Epithelial cell of esophagus (primary cell): ENCODE results near the gene TBX15.
A peak's percentile ranks its signal among the peaks of the same experiment; 100 is the strongest.

Source experiments
- DNase-seq: peaks from one replicate; pipeline ENCODE4 v3.0.0; 2010; ENCODE audit warnings: low read depth
- H3K4me3 ChIP-seq: 2 replicates; pipeline ENCODE4 v1.5.1; 2011; ENCODE audit warnings: mild to moderate bottlenecking, low read length, control low read depth
- CTCF ChIP-seq: IDR thresholded peaks from 2 replicates; pipeline ENCODE4 v1.5.1; 2011; ENCODE audit warnings: low read depth, mild to moderate bottlenecking, low read length, control low read depth, inconsistent platforms; ENCODE audit not compliant: insufficient read depth; ENCODE audit errors: missing control alignments

TBX15 gene

GRCh38 chr1:118914379-118915161, 73.6 kb downstream of the TBX15 start:
- peak; percentile 30 for DNase-seq
- TF ChIP-seq CTCF: no peak
- no peak overlapping the region for H3K4me3 ChIP-seq

GRCh38 chr1:118913818-118914217, 74.3 kb downstream of the TBX15 start:
- no peak for DNase-seq
- H3K4me3 ChIP-seq: no peak overlapping the region
- TF ChIP-seq CTCF: no peak

GRCh38 chr1:118912574-118912973, 75.6 kb downstream of the TBX15 start:
- H3K4me3 ChIP-seq: no peak overlapping the region
- DNase-seq: no peak
- TF ChIP-seq CTCF: no peak

- no peak for TF ChIP-seq CTCF
- no peak overlapping the region for H3K4me3 ChIP-seq
- DNase-seq: peak; percentile 62
These were observed 76.6 kb downstream of the TBX15 start for GRCh38 chr1:118911571-118911970.

- no peak for TF ChIP-seq CTCF
- DNase-seq: no peak
- H3K4me3 ChIP-seq: no peak overlapping the region
These were observed 80.7 kb downstream of the TBX15 start for GRCh38 chr1:118907466-118907865.

GRCh38 chr1:118905671-118906070, 82.5 kb downstream of the TBX15 start:
- H3K4me3 ChIP-seq: no peak overlapping the region
- no peak for TF ChIP-seq CTCF
- no peak for DNase-seq

GRCh38 chr1:118905196-118905595, 82.9 kb downstream of the TBX15 start:
- no peak for TF ChIP-seq CTCF
- DNase-seq: no peak
- no peak overlapping the region for H3K4me3 ChIP-seq
